IPS DF 19.7 (cell line): ENCODE data around the gene MYL10.

Experiments
- DNase-seq: peaks from one replicate; pipeline ENCODE4 v3.0.0-alpha.2; 2013; ENCODE audit warnings: low read depth, low spot score

MYL10 gene

GRCh38 chr7:101629171-101629570 is at the start of gene MYL10:
TSS of gene MYL10 (minus strand) at chr7:101629296. CDS start at chr7:101629118, 178 bp downstream.
- DNase-seq = no peak

DNA sequence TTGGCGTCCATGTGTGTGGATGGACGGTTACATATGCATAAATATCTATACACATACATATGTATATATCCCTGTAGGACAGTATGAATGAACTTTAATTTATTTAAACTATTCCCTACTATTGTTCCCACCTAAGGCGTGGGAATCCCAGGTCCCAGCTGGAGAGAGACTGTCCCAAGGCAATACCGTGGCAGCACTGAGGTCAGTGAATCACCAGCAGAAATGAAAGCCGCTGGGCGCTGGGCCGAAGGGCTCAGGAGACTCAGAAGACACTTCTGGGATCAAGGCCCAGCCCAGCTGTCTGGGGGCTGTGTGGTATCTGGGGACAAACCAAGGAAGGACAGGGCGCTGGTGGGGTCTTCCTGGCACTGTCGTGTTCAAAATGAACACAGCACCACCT is 49.6 kb upstream of the MYL10 start:
- DNase-seq = no peak

DNA sequence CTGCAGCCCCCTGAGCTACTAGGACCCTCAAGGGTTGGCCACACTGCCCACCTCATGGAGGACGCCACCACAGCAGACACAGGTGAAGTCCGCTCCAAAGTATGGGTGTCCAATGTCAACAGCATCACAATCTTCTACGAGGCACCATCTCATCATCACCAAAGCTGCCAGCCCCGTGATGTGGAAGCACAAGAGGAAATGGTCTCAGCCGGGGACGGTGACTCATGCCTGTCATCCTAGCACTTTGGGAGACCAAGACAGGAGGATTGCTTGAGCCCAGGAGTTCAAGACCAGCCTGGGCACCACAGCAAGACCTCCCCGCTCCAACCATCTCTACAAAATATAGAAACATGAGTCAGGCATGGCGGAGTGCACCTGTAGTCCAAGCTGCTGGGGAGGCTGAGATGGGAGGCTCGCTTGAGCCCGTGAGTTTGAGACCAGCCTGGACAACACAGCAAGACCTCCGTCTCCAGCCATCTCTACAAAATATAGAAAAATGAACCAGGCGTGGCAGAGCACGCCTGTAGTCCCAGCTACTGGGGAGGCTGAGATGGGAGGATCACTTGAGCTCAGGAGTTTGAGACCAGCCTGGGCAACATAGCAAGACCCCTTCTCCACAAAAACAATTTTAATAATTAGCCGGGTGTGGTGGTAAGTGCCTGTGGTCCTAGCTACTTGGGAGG is 48.8 kb upstream of the MYL10 start:
- DNase-seq = no peak

- no peak for DNase-seq
Observed at GRCh38 chr7:101677391-101677790, 48.3 kb upstream of the MYL10 start.

DNA sequence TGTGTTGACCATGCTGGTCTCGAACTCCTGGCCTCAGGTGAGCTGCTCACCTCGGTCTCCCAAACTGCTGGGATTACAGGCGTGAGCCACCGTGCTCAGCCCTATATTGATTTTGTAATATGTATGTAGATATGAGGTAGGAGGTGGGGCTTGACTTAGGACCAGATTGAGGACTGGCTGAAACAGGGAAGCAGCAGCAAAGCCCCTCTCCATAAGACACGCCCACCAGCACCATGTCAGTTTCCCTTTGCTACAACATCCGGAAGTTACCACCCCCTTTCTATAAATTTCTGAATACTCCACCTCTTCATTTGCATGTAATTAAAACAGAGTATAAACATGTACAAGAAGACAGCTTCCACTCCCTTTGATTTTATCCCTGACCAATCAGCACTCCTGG is 47.9 kb upstream of the MYL10 start:
- no peak for DNase-seq

GRCh38 chr7:101676062-101676598 is 47.0 kb upstream of the MYL10 start:
- no peak for DNase-seq

DNA sequence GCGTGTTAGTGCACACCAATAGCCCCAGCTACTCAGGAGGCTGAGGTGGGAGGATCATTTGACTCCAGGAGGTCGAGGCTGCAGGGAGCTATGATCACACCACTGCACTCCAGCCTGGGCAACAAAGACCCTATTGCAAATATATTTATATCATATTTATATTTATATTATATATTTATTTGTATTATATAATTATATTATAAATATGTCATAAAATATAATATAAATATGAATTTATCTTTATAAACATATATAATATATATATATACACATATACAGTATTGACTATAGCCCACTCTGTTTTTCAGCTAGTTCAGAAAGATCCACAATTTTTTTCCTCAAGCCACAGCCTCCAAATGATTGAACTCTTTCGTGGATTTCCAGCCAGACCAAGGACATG is 45.3 kb upstream of the MYL10 start:
- no peak for DNase-seq

DNA sequence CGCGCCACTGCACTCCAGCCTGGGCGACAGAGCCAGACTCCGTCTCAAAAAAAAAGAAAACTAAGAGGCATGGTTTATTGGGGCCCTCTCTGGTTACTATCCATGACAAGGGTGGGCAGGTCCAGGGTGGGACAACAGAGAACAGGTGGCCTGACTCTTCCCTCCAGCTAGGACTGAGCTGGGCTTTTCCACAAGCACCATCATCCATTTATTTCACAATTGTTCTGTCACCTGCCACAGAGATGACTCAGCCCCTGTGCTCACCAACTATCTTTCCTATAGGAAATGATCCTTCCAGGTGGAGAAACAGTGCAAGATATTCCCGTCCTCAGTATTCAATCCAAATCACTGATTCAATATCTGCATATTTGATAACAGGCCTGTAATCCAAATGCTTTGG is 44.9 kb upstream of the MYL10 start:
- no peak for DNase-seq

GRCh38 chr7:101673315-101673714 is 44.2 kb upstream of the MYL10 start:
- DNase-seq = no peak

DNA sequence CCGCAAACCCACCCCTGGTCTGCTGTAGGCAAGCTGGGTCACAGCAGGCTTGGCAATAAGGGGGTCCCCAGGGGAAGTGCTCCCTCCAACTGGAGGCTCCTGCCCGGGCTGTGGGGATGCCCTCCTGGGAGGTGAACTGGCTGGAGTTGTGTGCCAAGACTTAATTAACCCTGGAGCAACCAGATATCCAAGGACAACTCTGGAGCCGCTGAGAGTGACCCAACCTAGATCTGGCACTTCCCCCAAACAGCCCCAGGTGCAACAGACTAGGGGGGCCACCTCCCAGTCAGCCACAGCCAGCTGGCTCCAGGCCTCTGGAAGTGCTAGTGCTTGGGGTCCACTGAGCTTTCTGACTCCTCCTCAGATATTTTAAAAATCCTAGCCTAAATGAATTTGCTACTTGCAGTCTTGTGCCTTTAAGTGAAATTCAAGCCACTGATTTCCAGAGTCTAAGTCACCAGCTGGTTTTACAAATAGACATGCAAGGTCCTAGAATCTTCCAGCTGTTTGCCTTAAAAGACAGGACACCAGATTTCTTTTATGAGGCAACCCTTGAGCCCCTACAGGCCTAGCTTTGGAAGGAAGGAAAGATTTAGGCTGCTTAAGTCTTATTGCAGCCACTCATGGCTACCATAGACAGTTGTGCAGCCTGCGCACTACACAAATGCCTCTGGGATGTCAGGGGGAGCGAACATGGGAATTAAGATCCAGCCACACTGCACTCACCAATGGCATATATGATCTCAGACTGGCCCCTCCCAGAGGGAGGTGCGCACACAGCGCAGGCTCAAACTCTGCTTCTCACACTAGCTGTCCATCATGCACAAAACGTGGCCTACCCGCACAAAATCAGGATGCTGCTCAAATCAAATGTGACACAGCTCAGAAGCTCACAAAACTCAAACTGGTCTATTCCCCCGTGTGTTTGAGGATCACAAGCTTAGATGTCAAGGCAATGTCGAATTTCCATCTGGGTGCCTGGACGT is 42.6 kb upstream of the MYL10 start:
- no peak for DNase-seq

DNA sequence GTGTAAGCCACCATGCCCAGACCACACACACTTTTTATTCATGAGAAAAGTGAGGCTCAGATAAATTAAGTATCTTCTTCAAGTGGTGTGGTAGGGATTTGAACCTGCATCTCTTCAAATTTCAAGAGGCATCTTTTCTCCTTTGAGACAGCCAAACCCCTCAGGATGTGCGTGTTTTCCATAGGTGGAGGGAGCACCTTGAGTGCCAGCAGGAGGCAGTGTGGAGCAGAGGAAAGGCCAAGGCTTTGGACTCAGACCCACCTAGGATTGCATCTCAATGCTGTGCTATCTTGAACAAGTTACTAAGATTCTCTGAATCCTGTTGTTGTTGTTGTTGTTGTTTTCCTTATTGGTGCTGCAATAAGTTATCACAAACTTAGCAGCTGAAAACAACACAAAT is 40.2 kb upstream of the MYL10 start:
- DNase-seq = no peak

- no peak for DNase-seq
Observed at GRCh38 chr7:101668726-101669125, 39.6 kb upstream of the MYL10 start.

- DNase-seq = no peak
Observed at GRCh38 chr7:101667920-101668319, 38.8 kb upstream of the MYL10 start.

GRCh38 chr7:101667399-101667798 is 38.3 kb upstream of the MYL10 start:
- no peak for DNase-seq

DNA sequence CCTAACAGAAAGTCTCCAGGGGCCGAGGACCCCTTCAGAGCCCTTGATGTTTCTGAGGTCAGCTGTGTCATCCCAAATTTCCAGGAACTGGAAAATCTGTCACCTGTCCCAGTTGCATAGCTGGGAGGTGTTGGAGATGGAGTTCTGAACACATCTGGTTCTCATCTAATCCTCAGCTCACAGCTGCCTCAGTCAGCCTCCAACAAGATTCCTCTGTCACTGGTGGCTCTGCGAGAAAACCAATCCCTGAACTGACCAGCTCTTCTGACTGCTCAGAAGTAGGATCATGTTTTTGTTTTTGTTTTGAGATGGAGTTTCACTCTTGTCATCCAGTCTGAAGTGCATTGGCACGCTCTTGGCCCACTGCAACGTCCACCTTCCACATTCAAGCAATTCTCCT is 37.6 kb upstream of the MYL10 start:
- no peak for DNase-seq

DNA sequence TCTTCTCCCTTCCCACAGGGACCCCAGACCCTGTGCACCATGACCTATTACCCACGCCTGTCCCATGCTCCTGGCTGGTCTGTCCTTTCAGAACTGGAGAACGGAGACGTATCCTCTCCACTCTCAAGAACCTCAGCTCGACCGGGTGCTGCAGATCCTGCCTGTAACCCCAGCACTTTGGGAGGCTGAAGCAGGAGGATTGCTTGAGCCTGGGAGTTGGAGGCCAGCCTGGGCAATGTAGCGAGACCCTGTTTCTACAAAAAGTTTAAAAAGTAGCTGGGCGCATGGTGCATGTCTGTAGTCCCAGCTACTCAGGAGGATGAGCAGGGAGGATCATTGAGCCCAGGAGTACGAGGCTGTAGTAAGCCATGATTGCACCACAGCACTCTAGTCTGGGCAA is 37.2 kb upstream of the MYL10 start:
- no peak for DNase-seq

DNA sequence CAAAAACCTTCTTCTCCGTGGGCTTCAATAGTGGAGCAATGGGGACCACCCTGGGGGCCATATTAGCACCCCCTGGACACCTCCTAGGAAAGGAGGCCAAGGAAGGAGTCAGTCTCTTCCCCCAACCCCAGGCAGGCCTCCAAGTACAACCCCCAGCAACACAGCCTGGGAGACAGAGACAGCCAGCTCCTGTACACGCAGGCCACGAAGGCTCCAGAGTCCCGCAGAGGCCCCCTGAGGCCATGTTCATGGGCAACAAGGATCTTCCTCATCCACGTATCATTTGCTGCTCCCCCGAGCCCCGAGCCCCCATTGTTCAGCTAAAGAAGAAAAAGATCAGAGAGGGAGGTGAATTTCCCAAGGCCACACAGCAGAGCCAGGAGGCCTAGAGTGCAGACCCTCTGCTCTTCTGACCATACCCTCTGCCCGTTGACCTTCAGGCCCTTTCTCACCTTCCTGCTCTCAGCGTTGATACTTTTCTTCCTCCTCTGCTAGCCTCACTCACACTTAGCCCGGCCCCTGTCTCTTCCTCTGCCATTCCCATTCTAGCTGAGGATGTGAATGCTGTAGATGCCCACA is 35.9 kb upstream of the MYL10 start:
- no peak for DNase-seq

- DNase-seq = peak; percentile 68
Observed at GRCh38 chr7:101664436-101664835, 35.3 kb upstream of the MYL10 start.

DNA sequence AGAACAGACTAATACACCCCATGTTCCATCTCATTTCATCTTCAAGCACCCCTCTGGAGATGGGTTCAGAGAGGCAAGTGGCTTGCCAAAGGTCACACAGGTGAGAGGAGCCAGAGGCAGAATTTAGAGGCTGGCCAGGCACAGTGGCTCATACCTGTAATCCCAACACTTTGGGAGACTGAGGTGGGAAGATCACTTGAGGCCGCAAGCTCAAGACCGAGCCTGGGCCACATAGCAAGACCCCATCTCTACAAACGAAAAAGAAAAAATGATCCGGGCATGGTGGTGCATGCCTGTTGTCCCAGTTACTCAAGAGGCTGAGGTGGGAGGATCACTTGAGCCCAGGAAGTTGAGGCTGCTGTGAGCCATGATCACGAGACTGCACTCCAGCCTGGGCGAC is 34.7 kb upstream of the MYL10 start:
- no peak for DNase-seq

- DNase-seq = no peak
Observed at GRCh38 chr7:101662447-101662998, 33.4 kb upstream of the MYL10 start.

GRCh38 chr7:101659706-101660105 is 30.6 kb upstream of the MYL10 start:
- DNase-seq = no peak

DNA sequence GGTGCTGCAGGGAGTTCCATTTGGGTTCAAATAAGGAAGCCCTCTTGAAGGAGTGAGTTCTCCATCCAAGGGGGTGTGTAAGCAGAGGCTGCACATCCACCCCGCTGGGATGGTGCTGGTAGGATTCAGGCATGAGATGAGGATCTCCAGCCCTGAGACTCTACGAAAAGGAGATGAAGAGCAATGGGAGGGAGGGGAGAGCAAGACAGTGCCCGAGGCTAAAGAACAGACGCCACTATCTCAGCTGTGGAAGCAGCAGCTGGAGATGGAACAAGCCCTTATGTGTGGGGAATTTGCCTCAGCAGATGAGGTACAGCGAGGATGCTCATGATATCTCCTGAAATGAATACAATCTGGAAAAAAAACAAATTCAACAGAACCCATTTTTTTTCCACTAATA is 28.1 kb upstream of the MYL10 start:
- DNase-seq = no peak
